ENCODE results near the gene SLC6A3. TPM values are rescaled to one million over a fixed set of nuclear protein-coding genes. Genes with fewer than 3 reads are reported as not detected.
A peak's percentile ranks its signal among the peaks of the same experiment; 100 is the strongest.

The SLC6A3 gene
- total RNA-seq, 4 donors from 2014 or later: not detected

DNA sequence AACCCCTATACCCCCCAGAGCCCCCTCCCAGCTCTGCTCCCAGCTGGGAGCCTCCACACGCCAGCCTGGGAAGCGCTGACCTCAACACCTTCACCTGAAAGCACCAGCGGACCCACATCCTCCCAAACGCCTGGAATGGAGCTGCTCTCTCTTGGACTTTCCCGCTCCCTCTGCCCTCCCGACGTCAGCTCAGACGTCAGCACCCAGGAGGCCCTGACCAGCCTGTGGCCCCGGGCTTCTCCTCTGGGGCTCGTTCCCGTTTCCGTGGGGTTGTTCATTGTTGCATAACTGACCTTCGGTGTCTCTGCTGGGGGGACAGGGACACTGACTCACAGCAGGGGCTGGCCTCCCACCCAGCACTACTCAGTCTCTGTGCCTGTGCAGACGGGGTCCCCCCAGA is 35.0 kb upstream of the SLC6A3 start:
- intact Hi-C loops (cut with DNase I; ENCODE audit: low total_unique reads) (no loop called here), in situ Hi-C loops (cut with MboI; ENCODE audit: low pct_ligation_motif_present in 1 of 4, low pct_unique_long_range_greater_than_20kb in 1 of 4, low sequenced_read_pairs in 3 of 4) (loop anchor here in 1 of 4 donors (25.0 kb wide), 1 partner anchor 157 kb away; no protein-coding TSS in a partner anchor)
- Histone ChIP-seq H3K4me1 (peaks cover 0 to 5% (median 0%) of the 10 kb centered on the region in 4 donors), H3K9me3 (no peaks in the 10 kb centered on the region), H3K36me3 (no peaks in the 10 kb centered on the region), H3K4me3 (no peak overlapping the region), H3K27ac (peak overlapping the region in 3 of 4 donors; percentile 9 to 42 (median 40)), H3K27me3 (no peaks in the 10 kb centered on the region)
- TF ChIP-seq EP300 (IDR thresholded peaks at IDR 0.05; ENCODE audit: low read depth) (no peak), POLR2A (IDR thresholded peaks at IDR 0.05) (no peak), POLR2AphosphoS5 (IDR thresholded peaks at IDR 0.05) (no peak)
- TF ChIP-seq, protein P1, sequence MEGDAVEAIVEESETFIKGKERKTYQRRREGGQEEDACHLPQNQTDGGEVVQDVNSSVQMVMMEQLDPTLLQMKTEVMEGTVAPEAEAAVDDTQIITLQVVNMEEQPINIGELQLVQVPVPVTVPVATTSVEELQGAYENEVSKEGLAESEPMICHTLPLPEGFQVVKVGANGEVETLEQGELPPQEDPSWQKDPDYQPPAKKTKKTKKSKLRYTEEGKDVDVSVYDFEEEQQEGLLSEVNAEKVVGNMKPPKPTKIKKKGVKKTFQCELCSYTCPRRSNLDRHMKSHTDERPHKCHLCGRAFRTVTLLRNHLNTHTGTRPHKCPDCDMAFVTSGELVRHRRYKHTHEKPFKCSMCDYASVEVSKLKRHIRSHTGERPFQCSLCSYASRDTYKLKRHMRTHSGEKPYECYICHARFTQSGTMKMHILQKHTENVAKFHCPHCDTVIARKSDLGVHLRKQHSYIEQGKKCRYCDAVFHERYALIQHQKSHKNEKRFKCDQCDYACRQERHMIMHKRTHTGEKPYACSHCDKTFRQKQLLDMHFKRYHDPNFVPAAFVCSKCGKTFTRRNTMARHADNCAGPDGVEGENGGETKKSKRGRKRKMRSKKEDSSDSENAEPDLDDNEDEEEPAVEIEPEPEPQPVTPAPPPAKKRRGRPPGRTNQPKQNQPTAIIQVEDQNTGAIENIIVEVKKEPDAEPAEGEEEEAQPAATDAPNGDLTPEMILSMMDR (IDR thresholded peaks at IDR 0.05): no peak
- WGBS, 2 donors (ENCODE audit: low coverage in 1 of 2): 62% methylated on average over 14 of the region's 14 CpGs; no CpG with 5 or more reads in 1 of the 2 donors
- DNase-seq: peak; percentile 51

DNA sequence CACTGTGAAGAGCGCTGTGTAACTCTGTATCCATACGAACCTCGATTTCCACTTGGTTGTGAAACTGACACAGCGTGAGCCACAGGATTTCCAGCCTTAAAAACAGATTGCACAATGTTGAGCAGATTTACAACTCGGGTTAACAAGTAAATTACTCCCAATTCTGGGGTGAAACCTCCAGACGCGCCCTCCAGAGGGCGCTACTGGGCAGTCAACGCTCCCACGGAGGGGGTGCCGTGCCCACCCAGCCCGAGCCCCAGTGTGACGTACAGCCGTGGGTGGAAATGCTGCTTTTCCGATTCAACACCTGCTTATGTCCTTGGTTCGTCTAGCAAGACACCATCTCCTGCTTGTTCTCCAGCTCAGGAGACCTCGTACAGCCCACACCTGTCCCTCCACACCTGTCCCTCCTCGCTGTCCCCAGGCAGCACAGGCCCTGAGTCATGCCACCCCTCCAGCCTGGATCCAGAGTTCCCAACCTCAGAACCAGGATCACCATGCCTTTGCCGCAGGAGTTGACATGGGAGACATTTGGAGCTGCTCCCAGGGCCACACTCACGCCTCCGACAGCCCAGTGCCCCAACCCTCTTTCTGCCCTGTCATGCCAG is 34.4 kb upstream of the SLC6A3 start:
- Histone ChIP-seq H3K27ac (peak overlapping the region in 3 of 4 donors; percentile 9 to 42 (median 40)), H3K27me3 (no peaks in the 10 kb centered on the region), H3K4me1 (peaks cover 0 to 5% (median 0%) of the 10 kb centered on the region in 4 donors), H3K36me3 (no peaks in the 10 kb centered on the region), H3K4me3 (no peak overlapping the region), H3K9me3 (no peaks in the 10 kb centered on the region)
- intact Hi-C loops (cut with DNase I; ENCODE audit: low total_unique reads): no loop called here
- peak; percentile 48 for DNase-seq
- 31 to 34% methylated on average over 4 to 20 of the region's 21 CpGs for WGBS, 2 donors (ENCODE audit: low coverage in 1 of 2)
- TF ChIP-seq EP300 (IDR thresholded peaks at IDR 0.05; ENCODE audit: low read depth): no peak
- no peak for TF ChIP-seq POLR2A (IDR thresholded peaks at IDR 0.05)
- peak in 1 of 3 donors; percentile 36 for TF ChIP-seq POLR2AphosphoS5 (IDR thresholded peaks at IDR 0.05)
- TF ChIP-seq, protein P1 (IDR thresholded peaks at IDR 0.05): peak; percentile 48 to 57 (median 52)
- in situ Hi-C loops (cut with MboI; ENCODE audit: low pct_ligation_motif_present in 1 of 4, low pct_unique_long_range_greater_than_20kb in 1 of 4, low sequenced_read_pairs in 3 of 4): loop anchor here in 1 of 4 donors (25.0 kb wide), 1 partner anchor 158 kb away; no protein-coding TSS in a partner anchor

DNA sequence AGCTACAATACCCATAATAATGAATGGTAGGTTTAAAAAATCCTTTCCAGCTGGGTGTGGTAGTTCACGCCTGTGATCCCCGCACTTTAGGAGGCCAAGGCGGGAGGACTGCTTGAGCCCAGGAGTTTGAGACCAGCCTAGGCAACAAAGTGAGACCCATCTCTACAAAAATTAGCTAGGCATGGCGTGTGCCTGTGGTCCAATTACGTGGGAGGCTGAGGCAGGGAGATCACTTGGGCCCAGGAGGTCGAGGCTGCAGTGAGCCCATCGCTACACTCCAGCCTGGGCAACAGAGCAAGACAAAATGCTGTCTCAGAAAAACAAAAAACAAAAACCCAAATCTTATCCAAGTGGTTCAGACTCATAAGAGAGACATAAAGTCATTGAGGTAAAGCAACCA is 33.8 kb upstream of the SLC6A3 start:
- intact Hi-C loops (cut with DNase I; ENCODE audit: low total_unique reads): no loop called here
- Histone ChIP-seq H3K27ac (peak overlapping the region in 2 of 4 donors; percentile 10 to 31), H3K9me3 (no peaks in the 10 kb centered on the region), H3K4me3 (no peak overlapping the region), H3K4me1 (peaks cover 0 to 5% (median 0%) of the 10 kb centered on the region in 4 donors), H3K27me3 (no peaks in the 10 kb centered on the region), H3K36me3 (no peaks in the 10 kb centered on the region)
- in situ Hi-C loops (cut with MboI; ENCODE audit: low pct_ligation_motif_present in 1 of 4, low pct_unique_long_range_greater_than_20kb in 1 of 4, low sequenced_read_pairs in 3 of 4): loop anchor here in 1 of 4 donors (25.0 kb wide), 1 partner anchor 158 kb away; no protein-coding TSS in a partner anchor
- no peak for DNase-seq
- WGBS, 2 donors (ENCODE audit: low coverage in 1 of 2): 90 to 96% methylated on average over 2 to 7 of the region's 7 CpGs
- TF ChIP-seq POLR2AphosphoS5 (IDR thresholded peaks at IDR 0.05) (no peak), EP300 (IDR thresholded peaks at IDR 0.05; ENCODE audit: low read depth) (no peak), POLR2A (IDR thresholded peaks at IDR 0.05) (no peak)
- TF ChIP-seq, protein P1 (IDR thresholded peaks at IDR 0.05): no peak

DNA sequence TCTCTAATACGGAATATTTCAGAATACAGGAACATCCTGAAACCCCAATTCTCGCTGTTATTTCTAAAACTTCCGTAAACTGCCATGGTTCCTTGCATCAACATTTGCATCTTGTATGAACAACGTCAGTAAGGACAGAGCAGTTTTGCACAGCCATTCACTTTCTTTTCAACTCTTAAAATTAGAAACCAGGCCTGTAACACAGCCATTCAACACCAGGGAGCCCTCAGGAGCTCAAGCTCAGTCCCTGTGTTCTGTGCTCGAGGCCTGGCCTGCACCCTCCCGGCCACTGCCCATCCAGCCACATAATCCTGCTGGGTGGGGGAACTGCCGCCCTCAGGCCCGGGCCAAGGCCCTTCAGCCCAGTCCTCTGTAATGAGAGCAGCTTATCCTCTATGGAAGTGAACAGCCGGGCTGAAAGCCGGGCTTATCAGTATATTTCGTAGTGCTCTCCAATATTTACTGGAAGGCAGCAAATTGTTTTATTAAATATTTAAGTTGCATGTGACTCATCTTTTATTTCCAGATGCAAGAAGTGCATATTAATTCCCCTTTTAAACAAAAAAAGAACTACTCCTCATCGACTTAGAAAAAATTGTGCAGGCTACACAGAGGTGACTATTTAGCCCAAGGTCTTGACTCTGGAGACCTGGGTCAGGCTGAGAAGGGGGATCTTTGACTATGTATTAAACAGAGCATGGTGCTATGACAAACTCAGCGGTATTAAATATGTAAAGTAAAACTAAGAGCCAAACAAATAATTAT is 33.2 kb upstream of the SLC6A3 start:
- in situ Hi-C loops (cut with MboI; ENCODE audit: low pct_ligation_motif_present in 1 of 4, low pct_unique_long_range_greater_than_20kb in 1 of 4, low sequenced_read_pairs in 3 of 4) (loop anchor here in 1 of 4 donors (25.0 kb wide), 1 partner anchor 159 kb away; no protein-coding TSS in a partner anchor), intact Hi-C loops (cut with DNase I; ENCODE audit: low total_unique reads) (no loop called here)
- Histone ChIP-seq H3K27me3 (no peaks in the 10 kb centered on the region), H3K4me3 (no peak overlapping the region), H3K36me3 (no peaks in the 10 kb centered on the region), H3K4me1 (peaks cover 0 to 5% (median 0%) of the 10 kb centered on the region in 4 donors), H3K9me3 (no peaks in the 10 kb centered on the region), H3K27ac (peak overlapping the region in 1 of 4 donors; percentile 31)
- no peak for TF ChIP-seq EP300 (IDR thresholded peaks at IDR 0.05; ENCODE audit: low read depth)
- no peak for TF ChIP-seq POLR2A (IDR thresholded peaks at IDR 0.05)
- no peak for TF ChIP-seq POLR2AphosphoS5 (IDR thresholded peaks at IDR 0.05)
- TF ChIP-seq, protein P1 (IDR thresholded peaks at IDR 0.05): no peak
- WGBS, 2 donors (ENCODE audit: low coverage in 1 of 2): 88 to 94% methylated on average over 4 to 13 of the region's 13 CpGs
- no peak for DNase-seq
